Adipose tissue (tissue), 3 donors: ENCODE results near the gene RSPO3. TPM values are rescaled to one million over a fixed set of nuclear protein-coding genes. Genes with fewer than 3 reads are reported as not detected.

Source experiments
- H3K27ac ChIP-seq: one replicate; pipeline ENCODE4 v1.5.1; 2013; ENCODE audit warnings: low read depth, low read length
- WGBS, 3 donors: extraction: QIAGEN DNeasy Blood & Tissue Kit; methylation state at CpG; one replicate each; pipeline ENCODE4 v1.1.7; 2013; 5-methylcytosine and 5-hydroxymethylcytosine counted together
- polyA plus RNA-seq, 3 donors: library from polyadenylated mRNA; stranded (reverse); fragments of 200-250 nt; gene quantifications; one replicate each; pipeline ENCODE4 v1.2.3, GENCODE V29; 2013
- donor health status: healthy with polysubstance abuse.
- donor health status: Bipolar disorder and iron deficiency.
- donor health status: healthy.

Gene RSPO3
- polyA plus RNA-seq, 3 donors: 1.3 to 68.6 (median 27.6) TPM

DNA sequence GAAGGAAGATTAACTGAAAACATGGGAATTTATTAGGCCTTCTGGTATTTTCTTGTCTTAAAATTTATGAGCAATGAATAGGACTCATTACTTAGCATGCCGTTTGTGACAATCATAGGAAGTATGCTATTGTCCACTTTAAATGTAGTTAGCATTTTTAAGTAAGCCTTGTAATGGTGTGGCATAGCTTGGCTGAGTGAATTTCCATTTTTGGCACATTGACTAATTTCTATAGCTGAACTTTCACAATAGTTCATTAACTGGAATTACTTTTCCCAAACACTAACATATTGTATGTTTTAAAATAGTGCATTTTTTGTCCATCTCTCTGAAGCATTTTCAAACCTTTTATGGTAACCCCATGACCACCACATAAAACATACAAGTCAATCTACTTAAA is 15.7 kb downstream of the RSPO3 start:
- H3K27ac ChIP-seq: no peak overlapping the region
- 41 to 52% (median 45%) methylated on average over 1 of the region's 1 CpG for WGBS, 3 donors

DNA sequence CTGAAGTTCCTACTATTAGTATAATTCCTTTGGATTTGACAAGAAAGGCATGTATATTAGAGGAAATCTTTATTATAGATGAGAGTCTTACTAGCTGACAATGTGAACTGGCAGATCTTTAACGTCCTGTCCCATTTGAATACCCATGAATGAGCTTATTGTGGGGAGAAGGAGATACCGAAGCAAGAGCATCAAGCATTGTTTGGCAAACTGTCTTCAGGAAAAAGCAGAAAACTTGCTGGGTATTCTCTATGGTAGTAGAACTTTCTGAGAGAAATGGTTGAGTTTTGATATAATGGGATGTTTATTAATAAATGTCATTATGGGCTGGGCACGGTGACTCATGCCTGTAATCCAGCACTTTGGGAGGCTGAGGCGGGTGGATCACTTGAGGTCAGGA is 18.3 kb downstream of the RSPO3 start:
- WGBS, 3 donors: 70 to 79% (median 71%) methylated on average over 4 of the region's 4 CpGs

DNA sequence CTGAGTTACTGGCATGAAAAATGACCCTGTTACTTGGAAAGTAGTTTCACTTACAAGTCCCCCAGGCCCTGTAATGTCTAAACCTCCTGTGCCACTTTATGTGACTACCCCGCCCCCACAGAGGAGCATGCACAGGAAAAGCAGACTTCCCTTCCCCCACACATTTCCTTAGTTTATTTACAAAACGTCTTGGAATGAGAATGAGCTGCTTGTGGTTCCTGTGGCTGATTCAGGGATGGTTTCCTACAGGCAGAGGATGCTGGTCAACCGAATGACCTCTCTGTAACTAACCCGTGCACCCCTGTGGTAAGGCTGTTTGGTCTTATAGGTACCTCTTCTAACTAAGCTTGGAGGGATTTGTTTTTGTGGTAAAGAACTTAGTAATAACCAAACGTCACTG is 28.5 kb downstream of the RSPO3 start:
- 12 to 20% (median 15%) methylated on average over 5 of the region's 5 CpGs for WGBS, 3 donors
- no peak overlapping the region for H3K27ac ChIP-seq

More for the DNA sequence above, 18.3 kb downstream of the RSPO3 start:
- H3K27ac ChIP-seq: no peak overlapping the region

- H3K27ac ChIP-seq: no peak overlapping the region
- WGBS, 3 donors: 67 to 88% (median 85%) methylated on average over 2 of the region's 2 CpGs
These were observed 29.1 kb downstream of the RSPO3 start for GRCh38 chr6:127147534-127147933.

DNA sequence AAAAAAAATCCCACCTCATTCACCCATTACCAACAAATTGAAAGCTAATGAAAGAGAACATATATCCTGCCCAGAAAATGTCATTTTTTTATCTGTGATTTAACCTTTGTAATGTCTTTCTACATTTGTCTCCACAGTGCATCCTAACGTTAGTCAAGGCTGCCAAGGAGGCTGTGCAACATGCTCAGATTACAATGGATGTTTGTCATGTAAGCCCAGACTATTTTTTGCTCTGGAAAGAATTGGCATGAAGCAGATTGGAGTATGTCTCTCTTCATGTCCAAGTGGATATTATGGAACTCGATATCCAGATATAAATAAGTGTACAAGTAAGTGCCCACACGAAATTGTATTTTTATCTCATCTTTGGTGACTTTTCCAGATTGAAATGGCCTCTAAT is 30.0 kb downstream of the RSPO3 start:
- H3K27ac ChIP-seq: no peak overlapping the region
- WGBS, 3 donors: 35 to 47% (median 37%) methylated on average over 3 of the region's 3 CpGs

- H3K27ac ChIP-seq: no peak overlapping the region
- WGBS, 3 donors: 80 to 99% (median 97%) methylated on average over 3 of the region's 3 CpGs
These were observed 36.0 kb downstream of the RSPO3 start for GRCh38 chr6:127154509-127154908.

- H3K27ac ChIP-seq: no peak overlapping the region
- 77 to 86% (median 84%) methylated on average over 1 of the region's 1 CpG for WGBS, 3 donors
These were observed 42.0 kb downstream of the RSPO3 start for GRCh38 chr6:127160484-127160883.

DNA sequence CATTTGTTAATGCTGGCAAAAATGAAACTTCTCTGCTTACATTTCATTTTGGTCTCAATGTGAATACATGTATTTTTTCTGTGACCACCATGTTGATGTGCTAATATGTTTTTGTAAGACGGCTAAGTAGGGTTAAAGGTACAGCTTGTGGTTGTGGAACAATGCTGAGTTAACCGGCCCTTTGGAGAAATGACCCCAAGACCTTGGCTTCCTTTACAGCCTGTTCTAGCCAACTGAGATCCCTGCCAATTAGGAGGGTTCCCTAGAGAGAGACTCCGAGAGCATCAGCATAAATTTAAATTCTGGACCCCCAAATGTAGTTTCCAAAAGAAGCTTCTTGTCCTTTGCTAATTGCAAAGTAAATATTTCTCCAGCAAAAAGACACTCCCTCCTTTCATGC is 44.4 kb downstream of the RSPO3 start:
- no peak overlapping the region for H3K27ac ChIP-seq
- WGBS, 3 donors: 37 to 45% (median 41%) methylated on average over 3 of the region's 3 CpGs

GRCh38 chr6:127164036-127164435 is 45.6 kb downstream of the RSPO3 start:
- H3K27ac ChIP-seq: no peak overlapping the region
- WGBS, 3 donors: 61 to 89% (median 87%) methylated on average over 3 of the region's 3 CpGs

- 33 to 54% (median 50%) methylated on average over 2 of the region's 2 CpGs for WGBS, 3 donors
- H3K27ac ChIP-seq: no peak overlapping the region
These were observed 46.1 kb downstream of the RSPO3 start for GRCh38 chr6:127164565-127164964.

- 66 to 75% (median 71%) methylated on average over 5 of the region's 5 CpGs for WGBS, 3 donors
- H3K27ac ChIP-seq: no peak overlapping the region
These were observed 54.9 kb downstream of the RSPO3 start for GRCh38 chr6:127173156-127173940.

GRCh38 chr6:127176146-127176545 is 57.7 kb downstream of the RSPO3 start:
- H3K27ac ChIP-seq: no peak overlapping the region
- 10 to 15% (median 11%) methylated on average over 1 of the region's 1 CpG for WGBS, 3 donors

- WGBS, 3 donors: 48 to 60% (median 53%) methylated on average over 4 of the region's 4 CpGs
- H3K27ac ChIP-seq: no peak overlapping the region
These were observed 58.8 kb downstream of the RSPO3 start for GRCh38 chr6:127177030-127177922.

DNA sequence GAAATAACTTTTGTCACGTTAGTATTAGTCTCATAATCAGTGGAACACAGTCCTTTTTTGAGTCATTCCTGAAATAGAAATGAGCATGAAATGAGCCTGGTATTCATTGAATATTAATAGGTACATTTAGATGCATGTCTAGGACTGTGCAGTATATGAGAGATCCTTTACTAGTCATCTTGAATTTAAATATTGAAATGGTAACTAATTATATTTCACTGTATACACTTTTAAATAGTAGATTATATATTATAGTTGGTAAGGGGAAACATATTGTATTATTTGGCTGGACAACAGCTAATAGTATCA is 59.4 kb downstream of the RSPO3 start:
- 38 to 43% (median 43%) methylated on average over 1 of the region's 1 CpG for WGBS, 3 donors
- no peak overlapping the region for H3K27ac ChIP-seq

DNA sequence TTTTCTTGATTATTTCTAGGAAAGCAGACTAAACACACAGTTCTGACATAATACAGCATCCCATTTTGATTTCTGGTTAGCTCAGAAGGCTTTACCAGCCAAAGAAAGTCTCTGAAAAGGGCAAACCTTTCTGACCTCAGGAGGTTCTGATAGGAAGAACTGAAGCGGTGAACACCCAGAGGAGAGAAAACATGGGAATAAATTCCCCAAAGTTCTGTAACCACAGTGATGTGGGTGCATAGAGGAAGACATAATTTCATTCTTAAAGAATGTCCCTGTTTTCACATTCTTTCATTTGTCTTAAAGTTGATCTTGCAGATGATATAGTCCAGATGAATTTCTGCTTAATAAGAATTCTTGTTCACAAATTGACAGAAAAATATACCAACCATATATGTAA is 60.3 kb downstream of the RSPO3 start:
- WGBS, 3 donors: 85 to 94% (median 87%) methylated on average over 1 of the region's 1 CpG
- no peak overlapping the region for H3K27ac ChIP-seq

GRCh38 chr6:127180426-127180825 is 62.0 kb downstream of the RSPO3 start:
- H3K27ac ChIP-seq: no peak overlapping the region

DNA sequence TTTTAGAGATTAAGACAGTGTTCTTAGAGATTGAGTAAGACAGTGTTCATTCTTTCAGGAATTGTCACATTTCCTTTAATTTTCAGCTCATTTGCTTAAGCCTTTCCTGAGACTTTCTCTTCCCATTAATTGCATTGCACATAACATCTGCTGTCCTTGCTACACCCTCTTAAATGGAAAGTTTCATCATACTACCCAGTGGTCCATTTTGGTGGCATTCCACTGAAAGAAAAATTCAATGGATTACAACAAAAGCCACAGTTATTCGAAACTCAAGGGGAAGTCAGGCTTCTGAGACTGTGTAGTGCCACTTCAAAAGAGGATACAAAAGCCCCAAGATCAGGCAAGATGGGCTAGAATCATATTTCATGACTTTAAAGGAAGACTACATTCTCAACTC is 64.0 kb downstream of the RSPO3 start:
- H3K27ac ChIP-seq: no peak overlapping the region
- 50 to 86% (median 50%) methylated on average over 1 of the region's 1 CpG for WGBS, 3 donors

DNA sequence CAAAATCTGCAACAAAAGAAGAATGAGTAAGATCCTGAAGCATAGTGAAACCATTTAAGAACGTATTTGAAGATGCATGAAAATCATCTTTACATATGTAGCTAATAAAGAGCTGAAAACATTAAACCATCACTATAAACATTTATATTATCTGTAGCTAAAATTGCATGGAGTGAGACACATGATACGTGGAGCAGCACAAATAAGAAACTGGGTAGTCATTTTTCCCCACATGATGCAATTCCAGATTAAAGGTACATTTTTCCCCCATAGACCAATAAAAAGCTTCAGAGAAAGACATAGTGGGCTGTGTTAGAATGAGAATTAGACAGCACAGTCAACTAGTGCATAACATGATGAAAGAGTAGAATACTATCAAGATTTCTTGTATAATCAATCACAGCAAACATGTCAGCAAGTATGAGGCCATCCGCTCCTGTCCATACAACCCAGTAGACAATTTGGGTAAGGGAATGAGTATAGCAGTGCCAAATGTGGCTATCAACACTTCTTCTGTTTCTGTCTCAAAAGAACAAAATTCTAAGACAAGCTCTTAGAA is 67.0 kb downstream of the RSPO3 start:
- WGBS, 3 donors: 68 to 79% (median 77%) methylated on average over 3 of the region's 3 CpGs
- no peak overlapping the region for H3K27ac ChIP-seq

GRCh38 chr6:127186889-127187288 is 68.4 kb downstream of the RSPO3 start:
- WGBS, 3 donors: 32 to 61% (median 50%) methylated on average over 6 of the region's 6 CpGs

More at GRCh38 chr6:127186889-127187288, 68.4 kb downstream of the RSPO3 start:
- H3K27ac ChIP-seq: no peak overlapping the region
